Parathyroid adenoma (tissue), 2 donors: ENCODE data around the gene HAPSTR1.

Experiments
- H2AFZ ChIP-seq: fragments of 300-600 bp; sonication (generic); one replicate; pipeline ENCODE4 v1.7.0; 2017; ENCODE audit warnings: antibody characterized with exemption, mild to moderate bottlenecking
- H3K27ac ChIP-seq: fragments of 300-600 bp; sonication (generic); one replicate; pipeline ENCODE4 v1.7.0; 2017
- H3K27me3 ChIP-seq: fragments of 300-600 bp; sonication (generic); one replicate; pipeline ENCODE4 v1.7.0; 2017; ENCODE audit warnings: low read length; ENCODE audit not compliant: control insufficient read depth, insufficient read depth
- H3K36me3 ChIP-seq: fragments of 300-600 bp; sonication (generic); one replicate; pipeline ENCODE4 v1.7.0; 2017; ENCODE audit warnings: low read length; ENCODE audit not compliant: control insufficient read depth, insufficient read depth
- H3K4me1 ChIP-seq: fragments of 300-600 bp; sonication (generic); one replicate; pipeline ENCODE4 v1.7.0; 2017; ENCODE audit warnings: control low read depth
- H3K4me2 ChIP-seq: fragments of 300-600 bp; sonication (generic); one replicate; pipeline ENCODE4 v1.7.0; 2017; ENCODE audit warnings: low read length
- H3K4me3 ChIP-seq: fragments of 300-600 bp; sonication (generic); one replicate; pipeline ENCODE4 v1.7.0; 2017; ENCODE audit warnings: low read depth, low read length
- H3K79me2 ChIP-seq: fragments of 300-600 bp; sonication (generic); one replicate; pipeline ENCODE4 v1.7.0; 2017; ENCODE audit warnings: control low read depth
- H3K9ac ChIP-seq: fragments of 300-600 bp; sonication (generic); one replicate; pipeline ENCODE4 v1.7.0; 2017; ENCODE audit warnings: mild to moderate bottlenecking
- H3K9me3 ChIP-seq: fragments of 300-600 bp; sonication (generic); one replicate; pipeline ENCODE4 v1.7.0; 2017; ENCODE audit warnings: low read length; ENCODE audit not compliant: control insufficient read depth
- CTCF ChIP-seq: fragments of 300-600 bp; sonication (generic); IDR thresholded peaks from one replicate; pipeline ENCODE4 v1.7.0; 2017; ENCODE audit warnings: antibody characterized with exemption, mild to moderate bottlenecking
- donor health status: primary hyperparathyroidism.

HAPSTR1 gene

GRCh38 chr16:9098377-9099090, 7.1 kb downstream of the HAPSTR1 start:
- H3K4me2 ChIP-seq, result no peak overlapping the region
- no peak overlapping the region for H3K4me3 ChIP-seq
- H3K9me3 ChIP-seq, result no peaks in the 10 kb centered on the region
- no peak overlapping the region for H3K27ac ChIP-seq
- no peak overlapping the region for H2AFZ ChIP-seq
- no peak for TF ChIP-seq CTCF
- H3K27me3 ChIP-seq, result no peaks in the 10 kb centered on the region
- no peaks in the 10 kb centered on the region for H3K36me3 ChIP-seq
- peaks cover 30% of the 10 kb centered on the region for H3K4me1 ChIP-seq
- H3K9ac ChIP-seq, result no peak overlapping the region
- H3K79me2 ChIP-seq, result peaks cover 84% of the 10 kb centered on the region

GRCh38 chr16:9099131-9099625, 7.7 kb downstream of the HAPSTR1 start:
- Histone ChIP-seq H3K79me2 (peaks cover 85% of the 10 kb centered on the region), H3K36me3 (no peaks in the 10 kb centered on the region), H3K9ac (no peak overlapping the region), H3K4me3 (no peak overlapping the region), H3K27ac (no peak overlapping the region), H3K4me1 (peaks cover 33% of the 10 kb centered on the region), H3K4me2 (no peak overlapping the region), H2AFZ (no peak overlapping the region), H3K9me3 (no peaks in the 10 kb centered on the region), H3K27me3 (no peaks in the 10 kb centered on the region)
- TF ChIP-seq CTCF, result no peak

- H3K4me3 ChIP-seq, result no peak overlapping the region
- H3K4me1 ChIP-seq, result peaks cover 42% of the 10 kb centered on the region
- H3K27me3 ChIP-seq, result no peaks in the 10 kb centered on the region
- H3K9me3 ChIP-seq, result no peaks in the 10 kb centered on the region
- no peak overlapping the region for H3K9ac ChIP-seq
- no peak overlapping the region for H3K4me2 ChIP-seq
- no peaks in the 10 kb centered on the region for H3K36me3 ChIP-seq
- peaks cover 87% of the 10 kb centered on the region for H3K79me2 ChIP-seq
- H3K27ac ChIP-seq, result no peak overlapping the region
- H2AFZ ChIP-seq, result no peak overlapping the region
- TF ChIP-seq CTCF, result no peak
These were observed 10.9 kb downstream of the HAPSTR1 start for GRCh38 chr16:9102379-9102778.

GRCh38 chr16:9102943-9103342, 11.5 kb downstream of the HAPSTR1 start:
- peaks cover 87% of the 10 kb centered on the region for H3K79me2 ChIP-seq
- no peak overlapping the region for H2AFZ ChIP-seq
- H3K4me3 ChIP-seq, result no peak overlapping the region
- H3K9ac ChIP-seq, result no peak overlapping the region
- H3K27me3 ChIP-seq, result no peaks in the 10 kb centered on the region
- no peak overlapping the region for H3K4me2 ChIP-seq
- no peaks in the 10 kb centered on the region for H3K36me3 ChIP-seq
- TF ChIP-seq CTCF, result no peak
- peaks cover 41% of the 10 kb centered on the region for H3K4me1 ChIP-seq
- H3K27ac ChIP-seq, result no peak overlapping the region
- no peaks in the 10 kb centered on the region for H3K9me3 ChIP-seq

- Histone ChIP-seq H3K4me2 (no peak overlapping the region), H3K36me3 (no peaks in the 10 kb centered on the region), H3K79me2 (peaks cover 84% of the 10 kb centered on the region), H3K27ac (no peak overlapping the region), H3K9me3 (no peaks in the 10 kb centered on the region), H3K27me3 (no peaks in the 10 kb centered on the region), H3K4me3 (no peak overlapping the region), H3K4me1 (peaks cover 36% of the 10 kb centered on the region), H3K9ac (no peak overlapping the region), H2AFZ (no peak overlapping the region)
- TF ChIP-seq CTCF, result no peak
These were observed 12.1 kb downstream of the HAPSTR1 start for GRCh38 chr16:9103546-9103945.
